Panc1 (cell line): ENCODE measurements around the gene SH3PXD2A.

Experiments used
- POLR2AphosphoS5 ChIP-seq: IDR thresholded peaks from 2 replicates; pipeline ENCODE4 v1.6.1; 2012; ENCODE audit warnings: mild to moderate bottlenecking, low read depth, low read length, moderate library complexity
- TF ChIP-seq, protein P1 (sequence below): fragments of 450-650 bp; IDR thresholded peaks from 2 replicates; pipeline ENCODE4 v1.5.1; 2017; ENCODE audit warnings: mild to moderate bottlenecking

DNA sequence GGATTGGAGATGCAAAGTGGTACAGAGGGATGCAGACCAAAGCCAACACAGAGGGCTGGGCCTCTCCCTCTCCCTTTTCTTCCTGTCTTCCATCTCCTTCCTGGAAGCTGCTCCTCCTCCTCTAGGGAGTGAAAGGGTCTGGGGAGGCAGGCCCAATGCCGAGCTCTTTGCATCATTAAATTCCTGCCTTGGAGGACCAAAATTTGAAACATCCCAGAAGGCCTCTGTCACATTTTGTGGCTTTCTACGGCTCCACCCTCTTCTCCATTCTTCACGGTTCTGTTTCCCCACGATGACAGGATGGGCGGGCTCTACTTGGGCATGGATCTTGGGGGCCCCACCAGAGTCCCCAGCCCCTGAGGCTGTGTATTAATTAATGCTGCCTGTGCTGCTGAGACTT is 285.5 kb downstream of the SH3PXD2A start:
- TF ChIP-seq, protein P1, sequence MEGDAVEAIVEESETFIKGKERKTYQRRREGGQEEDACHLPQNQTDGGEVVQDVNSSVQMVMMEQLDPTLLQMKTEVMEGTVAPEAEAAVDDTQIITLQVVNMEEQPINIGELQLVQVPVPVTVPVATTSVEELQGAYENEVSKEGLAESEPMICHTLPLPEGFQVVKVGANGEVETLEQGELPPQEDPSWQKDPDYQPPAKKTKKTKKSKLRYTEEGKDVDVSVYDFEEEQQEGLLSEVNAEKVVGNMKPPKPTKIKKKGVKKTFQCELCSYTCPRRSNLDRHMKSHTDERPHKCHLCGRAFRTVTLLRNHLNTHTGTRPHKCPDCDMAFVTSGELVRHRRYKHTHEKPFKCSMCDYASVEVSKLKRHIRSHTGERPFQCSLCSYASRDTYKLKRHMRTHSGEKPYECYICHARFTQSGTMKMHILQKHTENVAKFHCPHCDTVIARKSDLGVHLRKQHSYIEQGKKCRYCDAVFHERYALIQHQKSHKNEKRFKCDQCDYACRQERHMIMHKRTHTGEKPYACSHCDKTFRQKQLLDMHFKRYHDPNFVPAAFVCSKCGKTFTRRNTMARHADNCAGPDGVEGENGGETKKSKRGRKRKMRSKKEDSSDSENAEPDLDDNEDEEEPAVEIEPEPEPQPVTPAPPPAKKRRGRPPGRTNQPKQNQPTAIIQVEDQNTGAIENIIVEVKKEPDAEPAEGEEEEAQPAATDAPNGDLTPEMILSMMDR, result no peak
- TF ChIP-seq POLR2AphosphoS5, result no peak
